Breast epithelium (tissue), 3 donors: ENCODE data around the gene AOAH.

Experiments
- CTCF ChIP-seq, 3 donors: fragments of 450-650 bp; IDR thresholded peaks; one replicate each; pipeline ENCODE4 v1.5.1; 2016 to 2017; ENCODE audit warnings: antibody characterized with exemption in 3 of 3, mild to moderate bottlenecking in 3 of 3, moderate library complexity in 3 of 3
- POLR2A ChIP-seq: fragments of 450-650 bp; IDR thresholded peaks from one replicate; pipeline ENCODE4 v1.6.1; 2016; ENCODE audit warnings: antibody characterized with exemption, mild to moderate bottlenecking, moderate library complexity
- POLR2AphosphoS5 ChIP-seq, 3 donors: sonication (generic); formaldehyde crosslinking; IDR thresholded peaks; one replicate each; pipeline ENCODE4 v1.6.1; 2017; ENCODE audit warnings: antibody characterized with exemption in 3 of 3

GRCh38 chr7:36475011-36475342 is 249.3 kb downstream of the AOAH start:
- TF ChIP-seq POLR2A (no peak), CTCF (IDR thresholded peaks at IDR 0.05) (no peak), POLR2AphosphoS5 (IDR thresholded peaks at IDR 0.05) (no peak)
